Measurements from ENCODE around the gene SORCS3.

SORCS3 gene

DNA sequence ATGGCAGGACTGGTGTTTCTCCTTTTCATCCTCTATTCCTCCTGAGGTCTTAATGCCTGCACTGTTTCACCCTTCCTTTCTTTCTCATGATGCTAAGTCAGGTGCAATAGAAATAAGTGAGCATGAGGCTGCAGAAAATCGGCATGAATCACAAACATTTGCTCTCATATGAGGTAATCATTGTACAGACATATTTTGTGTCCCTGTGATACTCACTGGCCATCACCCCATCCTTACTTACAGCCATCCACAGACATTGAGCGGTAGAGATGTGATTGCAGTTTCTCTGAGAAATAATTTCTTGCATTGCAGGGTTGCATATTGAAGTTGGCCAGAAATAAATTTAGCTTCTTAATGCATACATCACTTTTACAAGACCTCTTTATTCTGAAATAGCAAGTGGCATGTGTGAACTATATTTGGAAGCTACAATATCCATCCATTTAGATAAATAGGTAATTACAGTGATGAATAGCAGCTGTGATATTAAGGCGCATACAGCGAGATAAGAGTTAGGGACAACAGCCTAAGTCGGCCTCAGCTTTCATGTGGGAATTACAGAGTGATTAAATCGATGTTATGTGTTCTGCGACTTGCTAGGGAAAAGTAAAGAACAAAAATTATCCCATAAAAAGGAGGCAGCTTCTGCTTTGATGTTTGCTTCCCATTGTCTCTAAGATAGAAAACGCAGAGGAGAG is 612.6 kb downstream of the SORCS3 start:
- no peak for DNase-seq (ENCODE audit: low read depth, low spot score)

DNA sequence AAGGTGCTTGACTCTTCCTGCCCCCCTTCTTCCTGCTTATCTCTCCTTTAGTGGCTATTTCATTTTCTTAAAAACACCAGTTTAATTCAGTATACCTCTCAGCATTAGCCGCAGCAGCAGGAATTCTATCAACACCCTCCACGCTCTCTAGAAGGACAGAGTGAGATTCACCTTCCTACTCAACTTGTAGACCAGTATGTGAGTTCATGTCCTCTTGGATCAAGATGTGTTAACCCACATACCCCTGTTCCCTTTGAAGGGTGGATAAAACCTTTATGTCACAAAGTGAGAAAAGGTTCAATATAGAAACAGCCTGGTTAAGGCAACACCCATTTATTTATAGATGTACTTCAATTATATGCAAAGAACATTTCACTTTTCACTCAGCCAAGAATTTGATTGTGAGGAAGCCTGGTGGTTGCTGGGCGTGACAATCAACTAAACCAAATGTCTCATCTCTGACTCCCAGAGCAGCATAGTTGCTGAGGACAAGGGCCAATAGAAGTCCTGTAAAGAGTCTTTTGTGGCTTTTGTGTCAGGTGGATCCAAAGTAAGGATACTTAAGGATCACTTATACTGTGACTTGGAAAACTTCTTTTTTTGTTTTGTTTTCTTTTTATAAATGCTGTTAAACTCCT is 617.1 kb downstream of the SORCS3 start:
- no peak for DNase-seq (ENCODE audit: low read depth, low spot score)

- no peak for DNase-seq (ENCODE audit: low read depth, low spot score)
These were observed 617.6 kb downstream of the SORCS3 start for GRCh38 chr10:105258674-105259065.

- DNase-seq (ENCODE audit: low read depth, low spot score): no peak
These were observed 618.1 kb downstream of the SORCS3 start for GRCh38 chr10:105259201-105259600.

DNA sequence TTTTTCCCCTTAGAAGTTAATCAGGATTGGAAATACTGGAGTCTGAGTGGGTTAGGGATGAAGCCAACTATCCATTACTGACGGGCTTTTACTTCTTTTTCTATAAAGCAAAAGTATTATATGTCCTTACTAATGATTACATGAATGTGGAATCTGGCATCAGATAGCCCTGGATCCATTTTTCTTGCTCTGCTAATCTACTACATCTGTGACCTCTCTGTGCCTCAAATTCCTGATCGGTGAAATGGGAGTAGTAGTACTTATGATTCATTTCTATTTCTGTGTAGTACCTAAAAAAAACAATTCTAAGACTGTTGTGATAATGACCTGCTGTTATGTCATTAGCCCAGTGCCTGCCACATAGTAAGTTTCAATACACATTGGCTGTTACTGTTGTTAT is 621.6 kb downstream of the SORCS3 start:
- DNase-seq (ENCODE audit: low read depth, low spot score): no peak

DNA sequence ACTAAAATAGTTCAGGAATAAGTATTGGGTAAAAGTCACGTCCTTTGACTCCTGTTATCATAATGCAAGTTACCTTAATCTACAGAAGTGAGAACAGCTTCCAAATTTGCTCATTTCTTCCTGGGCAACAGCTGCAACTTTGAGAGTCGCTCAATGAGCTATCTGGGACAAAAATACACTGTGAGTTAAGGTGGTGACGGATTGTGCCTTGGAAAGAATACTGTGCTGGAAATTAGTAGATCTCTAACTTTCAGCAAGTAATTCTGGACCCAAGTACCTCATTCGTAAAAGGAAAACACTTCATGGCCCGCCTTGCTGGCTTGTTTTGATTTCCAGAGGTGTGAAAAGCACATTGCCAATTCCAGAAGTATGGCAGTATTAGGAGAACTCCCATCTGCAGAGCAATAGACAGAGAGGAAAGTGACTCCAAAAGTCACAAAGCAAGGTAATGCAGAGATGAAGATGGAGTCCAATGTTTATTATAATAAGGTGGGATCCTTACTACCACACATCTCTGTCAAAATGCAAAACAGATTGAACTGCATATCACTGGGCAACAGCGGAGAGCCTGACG is 626.0 kb downstream of the SORCS3 start:
- no peak for DNase-seq (ENCODE audit: low read depth, low spot score)

DNA sequence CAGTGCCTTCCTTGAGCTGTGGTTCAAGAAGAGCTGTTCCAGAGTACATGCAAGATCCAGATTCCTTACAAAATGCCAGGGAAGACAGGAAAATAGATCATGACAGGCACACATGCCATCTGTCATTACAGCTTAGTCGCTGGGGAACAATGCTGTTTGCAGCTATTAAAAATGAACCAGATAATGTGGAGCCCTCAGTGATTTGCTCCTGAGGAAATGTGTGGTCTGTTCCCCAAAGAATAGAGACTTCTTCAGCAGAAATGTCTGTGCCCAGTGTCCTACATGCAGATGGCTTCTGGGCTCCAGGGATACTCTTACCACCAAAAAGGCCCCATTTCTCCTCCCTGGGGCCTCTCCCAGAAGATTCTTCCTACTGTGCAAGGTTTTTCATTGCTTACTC is 627.9 kb downstream of the SORCS3 start:
- no peak for DNase-seq (ENCODE audit: low read depth, low spot score)

DNA sequence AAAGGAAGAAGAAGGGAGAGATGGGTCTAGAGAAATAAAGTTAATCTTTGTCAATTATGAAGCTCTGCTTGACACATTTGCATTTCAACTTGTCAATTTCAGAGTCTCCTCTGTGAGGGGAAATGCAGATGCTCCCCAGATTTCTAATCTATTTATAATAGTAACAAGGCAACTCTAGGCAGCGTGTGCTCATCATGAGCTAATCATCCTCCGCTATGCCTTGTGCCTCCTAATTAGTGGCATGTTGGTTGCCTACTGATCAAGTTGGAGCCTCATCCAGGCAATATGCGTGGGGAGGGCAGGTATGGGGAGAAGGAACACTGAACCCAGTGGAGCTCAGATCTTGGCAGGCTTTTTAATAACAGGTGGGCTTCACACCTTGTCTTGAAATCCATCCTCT is 628.6 kb downstream of the SORCS3 start:
- DNase-seq (ENCODE audit: low read depth, low spot score): no peak

GRCh38 chr10:105274556-105275070 is 633.5 kb downstream of the SORCS3 start:
- no peak for DNase-seq (ENCODE audit: low read depth, low spot score)

- DNase-seq (ENCODE audit: low read depth, low spot score): no peak
These were observed 637.3 kb downstream of the SORCS3 start for GRCh38 chr10:105278439-105278838.

DNA sequence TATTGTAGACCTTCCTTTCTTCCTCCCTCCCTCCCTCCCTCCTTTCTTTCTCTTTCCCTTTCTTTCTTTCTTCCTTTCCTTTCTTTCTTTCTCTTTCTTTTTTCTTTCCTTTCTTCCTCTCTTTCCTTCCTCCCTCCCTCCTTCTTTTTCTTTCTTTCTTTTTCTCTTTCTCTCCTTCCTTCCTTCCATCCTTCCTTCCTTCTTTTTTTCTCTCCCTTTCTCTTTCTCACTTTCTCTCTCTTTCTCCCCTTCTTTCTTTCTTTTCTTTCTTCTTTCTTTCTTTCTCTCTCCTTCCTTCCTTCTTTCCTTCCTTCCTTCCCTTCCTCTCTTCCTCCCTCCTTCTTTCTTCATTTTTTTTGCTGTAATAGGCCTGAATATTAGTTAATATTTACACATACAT is 638.0 kb downstream of the SORCS3 start:
- no peak for DNase-seq (ENCODE audit: low read depth, low spot score)

- DNase-seq (ENCODE audit: low read depth, low spot score): no peak
These were observed 639.8 kb downstream of the SORCS3 start for GRCh38 chr10:105280895-105281294.

DNA sequence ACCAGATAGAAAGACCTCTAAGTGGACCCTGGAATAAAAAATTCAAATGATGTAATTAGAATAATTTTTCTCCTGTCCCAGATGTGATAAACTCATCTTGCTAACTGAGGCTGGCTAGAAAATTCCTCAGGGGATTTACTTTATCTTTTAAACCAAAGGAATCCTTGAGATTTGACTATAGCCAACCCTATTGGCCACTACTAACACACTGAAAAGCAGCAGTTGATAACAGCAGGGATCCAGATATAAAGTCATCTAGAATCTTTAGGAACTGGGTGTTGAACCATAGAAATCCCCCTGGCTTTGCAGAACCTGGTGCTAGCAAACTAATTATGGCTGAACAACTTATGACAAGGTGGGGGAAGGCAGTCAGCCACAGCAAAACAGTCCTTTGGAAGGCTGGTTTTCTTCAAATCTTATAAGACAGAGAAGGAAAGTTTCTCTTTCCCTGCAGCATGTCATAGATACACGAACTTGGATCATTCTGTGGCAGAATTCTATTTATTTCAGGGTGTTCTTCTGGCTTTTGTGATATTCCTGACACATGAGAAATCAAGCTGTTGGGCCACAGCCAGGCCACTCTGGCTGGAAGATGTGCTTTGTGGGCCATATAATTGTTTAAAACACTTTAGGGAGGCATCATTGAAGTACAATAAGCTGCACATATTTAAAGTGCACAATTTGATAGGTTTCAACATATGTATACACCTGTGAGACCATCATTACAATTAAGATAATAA is 643.6 kb downstream of the SORCS3 start:
- DNase-seq (ENCODE audit: low read depth, low spot score): no peak

DNA sequence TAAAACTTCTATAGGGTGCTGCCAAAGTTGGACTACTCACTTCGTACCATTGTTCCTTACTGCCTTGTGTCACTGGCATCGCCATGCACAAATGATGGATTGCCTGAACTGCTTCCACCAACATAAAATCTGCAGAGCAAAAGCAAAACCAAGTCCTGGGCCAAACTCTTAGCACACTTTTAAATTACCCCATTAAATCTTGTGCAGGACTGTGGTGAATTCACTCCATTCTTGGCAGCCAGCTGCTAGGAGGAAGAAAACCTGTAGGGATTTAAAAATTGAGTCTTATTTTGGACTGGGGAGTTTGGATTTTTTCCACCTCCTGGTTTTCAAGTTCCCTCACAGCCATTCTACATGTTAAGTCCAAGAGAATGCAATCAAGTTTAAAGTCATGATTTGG is 646.9 kb downstream of the SORCS3 start:
- no peak for DNase-seq (ENCODE audit: low read depth, low spot score)

DNA sequence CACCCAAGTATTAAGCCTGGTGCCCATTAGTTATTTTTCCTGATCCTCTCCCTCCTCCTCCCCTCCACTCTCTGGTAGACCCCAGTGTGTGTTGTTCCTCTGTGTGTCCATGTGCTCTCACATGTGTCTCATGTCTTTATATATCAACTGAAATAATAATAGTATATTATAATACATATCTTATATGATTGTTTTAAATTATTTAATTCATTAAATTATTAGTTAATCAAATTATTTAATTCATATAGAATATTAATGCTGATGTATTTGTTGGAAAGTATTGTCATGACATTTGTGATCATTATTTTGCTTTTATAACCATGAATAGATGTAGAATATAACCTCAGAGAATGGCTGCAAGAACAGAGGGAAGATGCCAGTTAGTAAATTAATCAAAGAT is 647.5 kb downstream of the SORCS3 start:
- DNase-seq (ENCODE audit: low read depth, low spot score): no peak

DNA sequence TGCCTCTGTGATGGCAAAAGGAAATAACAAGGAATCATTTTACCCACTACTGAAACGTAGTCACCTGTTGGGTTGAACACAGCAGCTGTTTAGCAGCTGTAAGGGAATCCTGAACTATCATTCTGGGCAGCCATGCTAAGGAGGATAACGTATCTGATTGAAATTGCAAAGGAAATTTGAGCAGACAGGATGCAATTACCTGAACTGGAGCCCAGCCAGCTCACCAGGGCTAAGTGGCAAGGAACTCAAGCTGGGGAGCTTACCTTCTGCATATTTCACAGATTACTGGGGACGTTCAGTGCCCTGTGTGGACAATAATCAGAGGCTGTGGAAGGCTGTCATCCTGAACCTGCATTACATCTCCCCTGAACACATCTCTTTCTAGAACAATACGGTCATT is 650.5 kb downstream of the SORCS3 start:
- DNase-seq (ENCODE audit: low read depth, low spot score): no peak

DNA sequence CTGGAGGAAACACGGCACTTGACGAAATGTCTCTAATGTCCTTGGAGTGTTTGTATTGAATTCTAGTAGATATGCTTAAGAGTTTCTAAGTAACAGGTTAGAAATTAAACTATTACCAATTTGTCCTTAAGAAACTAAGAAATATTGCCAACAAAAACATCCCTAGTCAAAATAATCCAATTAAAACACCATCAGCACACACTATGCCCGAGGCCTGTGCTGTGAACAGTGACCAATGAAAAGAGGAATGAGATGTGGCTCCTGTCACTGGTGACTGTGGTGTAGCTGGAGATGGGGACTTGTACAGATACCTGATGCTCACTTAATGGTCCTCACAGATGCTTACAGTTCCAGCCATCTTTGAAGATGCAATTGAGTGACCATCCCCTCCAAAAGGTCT is 651.1 kb downstream of the SORCS3 start:
- no peak for DNase-seq (ENCODE audit: low read depth, low spot score)

Measured in smooth muscle cell of the brain vasculature (primary cell).